HG03280 (cell line): ENCODE data around the gene IL36B.

Experiments used
- ATAC-seq: cut with Tn5 transposase; IDR thresholded peaks from one replicate; pipeline ENCODE4 v1.9.1; 2021; ENCODE audit warnings: mild to moderate bottlenecking, moderate library complexity; ENCODE audit not compliant: unreplicated experiment

The IL36B gene

GRCh38 chr2:113012436-113013335, 40.0 kb downstream of the IL36B start:
- ATAC-seq = no peak

GRCh38 chr2:113011108-113011507, 41.6 kb downstream of the IL36B start:
- ATAC-seq = no peak

- ATAC-seq = no peak
These were observed 42.6 kb downstream of the IL36B start for GRCh38 chr2:113010088-113010487.

GRCh38 chr2:113009622-113010021, 43.0 kb downstream of the IL36B start:
- ATAC-seq = no peak

GRCh38 chr2:113007250-113007649, 45.4 kb downstream of the IL36B start:
- no peak for ATAC-seq

- ATAC-seq = no peak
These were observed 47.6 kb downstream of the IL36B start, which contains the start of gene IL36A for GRCh38 chr2:113005030-113005509. Gene IL36A (plus strand): TSS chr2:113005459. CDS start chr2:113005872, 413 bp downstream.

- ATAC-seq = no peak
These were observed 50.0 kb downstream of the IL36B start for GRCh38 chr2:113002677-113003076.

- no peak for ATAC-seq
These were observed 52.2 kb downstream of the IL36B start for GRCh38 chr2:113000436-113000835.

- ATAC-seq = no peak
These were observed 55.5 kb downstream of the IL36B start for GRCh38 chr2:112997151-112997550.

GRCh38 chr2:112996635-112997034, 56.0 kb downstream of the IL36B start:
- no peak for ATAC-seq

- ATAC-seq = no peak
These were observed 57.2 kb downstream of the IL36B start for GRCh38 chr2:112995346-112995920.

- ATAC-seq = no peak
These were observed 58.0 kb downstream of the IL36B start for GRCh38 chr2:112994648-112995047.

- no peak for ATAC-seq
These were observed 58.8 kb downstream of the IL36B start for GRCh38 chr2:112993831-112994230.

- ATAC-seq = no peak
These were observed 63.1 kb downstream of the IL36B start for GRCh38 chr2:112989611-112990010.

- no peak for ATAC-seq
These were observed 67.6 kb downstream of the IL36B start for GRCh38 chr2:112985090-112985489.

GRCh38 chr2:112980537-112980936, 72.1 kb downstream of the IL36B start:
- ATAC-seq = no peak

- ATAC-seq = no peak
These were observed 72.9 kb downstream of the IL36B start for GRCh38 chr2:112979731-112980130.

GRCh38 chr2:112977559-112978056, 75.1 kb downstream of the IL36B start, which contains the start of gene IL36G:
Gene IL36G (plus strand): TSS chr2:112978006. CDS start chr2:112978639, 633 bp downstream.
- ATAC-seq = no peak
